Spleen (tissue), 13 donors: Measurements from ENCODE around the gene U2AF1. TPM values are rescaled to one million over a fixed set of nuclear protein-coding genes. Genes with fewer than 3 reads are reported as not detected.
"Not testable (repeated sequence)": the region's sequence is repeated elsewhere in the genome, so short reads cannot be mapped to it uniquely, and the experiment has no call there.

Experiments
- DNase-seq: peaks from one replicate; pipeline ENCODE4 v3.0.0-alpha.2; 2020
- H3K27ac ChIP-seq, 8 donors: fragments of 200-600 bp; sonication (generic) in 7 of 8; 1 replicate in 4 of 8; 2 replicates in 4 of 8; pipeline versions ENCODE4 v1.5.0 to v1.8.0; 2016 to 2021; ENCODE audit warnings: inconsistent platforms in 4 of 8, mild to moderate bottlenecking in 4 of 8, moderate library complexity in 1 of 8
- H3K27me3 ChIP-seq, 7 donors: fragments of 200-600 bp; sonication (generic) in 6 of 7; replicated peaks in 1 of 7; 1 replicate in 4 of 7; 2 replicates in 3 of 7; pipeline versions ENCODE4 v1.5.0 to v1.8.0; 2016 to 2021; ENCODE audit warnings: inconsistent platforms in 3 of 7, mild to moderate bottlenecking in 1 of 7
- H3K36me3 ChIP-seq, 6 donors: fragments of 200-600 bp; sonication (generic) in 5 of 6; 1 replicate in 4 of 6; 2 replicates in 2 of 6; pipeline versions ENCODE4 v1.5.0 to v1.8.0; 2016 to 2021; ENCODE audit warnings: inconsistent platforms in 2 of 6
- H3K4me1 ChIP-seq, 6 donors: fragments of 200-600 bp; sonication (generic) in 5 of 6; 1 replicate in 3 of 6; 2 replicates in 3 of 6; pipeline versions ENCODE4 v1.5.0 to v1.8.0; 2016 to 2021; ENCODE audit warnings: inconsistent platforms in 3 of 6
- H3K4me3 ChIP-seq, 8 donors: fragments of 200-600 bp; sonication (generic) in 7 of 8; 1 replicate in 4 of 8; 2 replicates in 4 of 8; pipeline versions ENCODE4 v1.5.0 to v1.8.0; 2016 to 2021; ENCODE audit warnings: inconsistent platforms in 4 of 8, mild to moderate bottlenecking in 4 of 8, moderate library complexity in 2 of 8
- H3K9me3 ChIP-seq, 8 donors: fragments of 200-600 bp; sonication (generic) in 7 of 8; 1 replicate in 4 of 8; 2 replicates in 4 of 8; pipeline versions ENCODE4 v1.5.0 to v1.8.0; 2016 to 2021; ENCODE audit warnings: inconsistent platforms in 4 of 8
- POLR2AphosphoS5 ChIP-seq, 3 donors: sonication (generic); formaldehyde crosslinking; IDR thresholded peaks; one replicate each; pipeline ENCODE4 v1.5.1; 2017; ENCODE audit warnings: antibody characterized with exemption in 3 of 3
- WGBS, 5 donors: extraction: QIAGEN DNeasy Blood & Tissue Kit in 3 of 5; methylation state at CpG; one replicate each; pipeline versions ENCODE4 v1.1.5 to v1.1.7; 2013 to 2018; 5-methylcytosine and 5-hydroxymethylcytosine counted together
- intact Hi-C: fragments of 100-400 bp; cut with DNase I; formaldehyde crosslinking; loops from one replicate; pipeline ENCODE4 v1.15.0; 2023; ENCODE audit warnings: low total_unique reads
- long read RNA-seq, 2 donors: transcript quantifications; one replicate each; lab custom pipeline, GENCODE V29; 2026
- polyA plus RNA-seq, 3 donors: library from polyadenylated mRNA; stranded (reverse); fragments of 200-250 nt; gene quantifications; one replicate each; pipeline ENCODE4 v1.2.1, GENCODE V29; 2013
- total RNA-seq, 7 donors: library from RNA; depleted of rRNA in 3 of 7; stranded (reverse); fragments of >200 nt in 3 of 7; fragmentation: NEBNext Ultra II Directional in 4 of 7; extraction: Animal tissue kit (Norgen Biotek cat#: 25700) in 4 of 7; gene quantifications; one replicate each; pipeline versions ENCODE4 v1.1.0 to v1.2.1, GENCODE V29; 2016 to 2021
- TF ChIP-seq, protein P1 (sequence below), 11 experiments: fragments of 200-600 bp in 7 of 11; fragments of 450-650 bp in 4 of 11; sonication (generic) in 4 of 11; IDR thresholded peaks in 8 of 11; conservative IDR thresholded peaks in 3 of 11; 1 replicate in 7 of 11; 2 replicates in 4 of 11; pipeline versions ENCODE4 v1.4.0 to v1.8.0; 2016 to 2021; ENCODE audit warnings: antibody characterized with exemption in 11 of 11, inconsistent platforms in 4 of 11, mild to moderate bottlenecking in 1 of 11
- donor health status: healthy with polysubstance abuse.
- donor health status: DM: no; HTN: no; CAD: no; lungs with moderate emphysema.
- donor health status: DM: no; HTN: no; CAD: no.
- donor health status: Bipolar disorder and iron deficiency.
- donor health status: healthy.
- donor health status: DM: no; HTN: no; CAD: no.
- donor health status: DM: yes; HTN: yes; CAD: no.

Gene U2AF1, protein sequence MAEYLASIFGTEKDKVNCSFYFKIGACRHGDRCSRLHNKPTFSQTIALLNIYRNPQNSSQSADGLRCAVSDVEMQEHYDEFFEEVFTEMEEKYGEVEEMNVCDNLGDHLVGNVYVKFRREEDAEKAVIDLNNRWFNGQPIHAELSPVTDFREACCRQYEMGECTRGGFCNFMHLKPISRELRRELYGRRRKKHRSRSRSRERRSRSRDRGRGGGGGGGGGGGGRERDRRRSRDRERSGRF
- 10 to 100 TPM; 15.2 to 98.0 (median 61.2) TPM for total RNA-seq
- polyA plus RNA-seq = 10 to 100 TPM; 36.7 to 70.8 (median 40.7) TPM
- long read RNA-seq, donor 1, transcript U2AF1-201 (8 exons, 962 nt) = major isoform, 27 of 41 reads
- long read RNA-seq, donor 1, transcript U2AF1-202 (8 exons, 940 nt) = minor isoform, 11 of 41 reads
- long read RNA-seq, donor 1, partial matches to known transcripts = 0 of 41 reads
- long read RNA-seq, donor 1, other reads (novel, unspliced or antisense) = 0 of 41 reads
- long read RNA-seq, donor 2, transcript U2AF1-202 (8 exons, 940 nt) = minor isoform, 9 of 37 reads
- long read RNA-seq, donor 2, transcript U2AF1-201 (8 exons, 962 nt) = major isoform, 26 of 37 reads
- long read RNA-seq, donor 2, partial matches to known transcripts = 0 of 37 reads
- long read RNA-seq, donor 2, other reads (novel, unspliced or antisense) = 0 of 37 reads

DNA sequence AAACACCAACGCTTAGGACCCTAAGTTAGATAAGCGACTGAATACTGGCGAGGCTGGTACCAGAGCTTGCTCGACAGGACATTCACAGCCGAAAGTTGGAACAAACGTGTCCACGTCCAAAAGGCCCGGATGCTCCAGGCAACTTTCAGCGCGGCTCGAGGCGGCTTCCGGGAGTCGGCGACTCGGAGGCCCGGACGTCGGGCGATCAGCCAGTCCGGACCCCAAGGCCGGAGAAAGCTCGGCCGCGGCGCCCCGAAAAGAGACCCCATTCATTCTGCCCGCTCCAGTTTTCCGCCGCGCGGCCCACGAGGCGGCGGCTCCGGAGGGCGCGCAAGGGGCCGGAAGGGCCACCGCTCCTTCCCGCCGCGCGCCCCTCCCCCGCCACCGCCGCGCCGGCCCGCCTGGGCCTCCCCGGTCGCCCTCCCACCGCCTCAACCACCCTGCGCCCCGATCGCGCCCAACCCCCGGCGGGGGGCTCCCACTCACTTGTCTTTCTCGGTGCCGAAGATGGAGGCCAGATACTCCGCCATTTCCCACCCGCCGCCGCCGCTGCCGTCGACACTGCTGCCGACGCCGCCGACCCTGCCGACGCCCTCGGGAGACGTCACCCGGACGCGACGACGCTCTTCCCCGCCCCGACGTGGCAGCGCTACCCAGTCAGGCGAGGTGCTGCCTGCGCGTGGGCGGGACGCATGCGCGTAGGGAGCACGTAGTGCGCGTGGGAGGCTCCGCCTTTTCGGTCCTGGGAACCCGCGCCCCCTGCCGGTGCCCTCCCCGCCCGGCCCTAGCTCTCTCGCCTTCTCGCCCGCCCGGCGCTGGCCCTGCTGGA lies at the start of gene U2AF1:
TSS of gene U2AF1 (minus strand) at position 606 of the 829 bp plus-strand sequence. CDS start at position 530, 76 bp downstream.
- H3K4me1 ChIP-seq, intact Hi-C loops, DNase-seq, H3K9me3 ChIP-seq, H3K36me3 ChIP-seq, H3K27me3 ChIP-seq: not testable (repeated sequence)
- WGBS, 5 donors = 0 to 1% methylated on average over 12 to 57 of the region's 107 CpGs; no CpG with 5 or more reads in 3 of the 5 donors
- peak in 2 of 3 donors; percentile 64 to 80 for TF ChIP-seq POLR2AphosphoS5 (IDR thresholded peaks at IDR 0.05)
- Histone ChIP-seq H3K4me3 (peak within 1 kb of the TSS in 5 of 8 donors; percentile 61 to 70 (median 69)), H3K27ac (peak within 1 kb of the TSS in 5 of 8 donors; percentile 81 to 91 (median 87))

DNA sequence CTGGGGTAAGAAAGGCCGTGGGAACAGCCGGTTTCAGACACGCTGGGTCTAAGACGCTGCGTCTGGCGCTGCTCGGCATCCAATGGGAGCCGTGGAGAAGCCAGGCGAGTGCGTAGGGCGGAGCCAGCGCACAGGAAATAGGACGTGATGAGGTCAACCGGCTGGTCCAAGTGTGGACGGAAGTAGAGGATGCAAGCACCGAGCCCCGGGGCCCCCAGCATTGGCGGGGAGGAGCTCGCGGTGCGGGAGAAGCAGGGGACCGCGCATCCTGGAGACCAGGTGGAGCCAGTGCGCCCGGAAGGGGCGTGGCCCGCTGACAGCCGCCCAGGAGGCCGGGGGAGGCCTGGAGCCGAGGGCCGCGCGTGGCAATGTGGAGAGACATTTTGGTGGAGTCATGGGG lies 46.2 kb upstream of the U2AF1 start:
- no CpG with 5 or more reads among the region's 33 CpGs for WGBS, 5 donors
- H3K36me3 ChIP-seq, H3K27me3 ChIP-seq, DNase-seq, H3K4me3 ChIP-seq, intact Hi-C loops, H3K9me3 ChIP-seq, H3K27ac ChIP-seq, H3K4me1 ChIP-seq: not testable (repeated sequence)

DNA sequence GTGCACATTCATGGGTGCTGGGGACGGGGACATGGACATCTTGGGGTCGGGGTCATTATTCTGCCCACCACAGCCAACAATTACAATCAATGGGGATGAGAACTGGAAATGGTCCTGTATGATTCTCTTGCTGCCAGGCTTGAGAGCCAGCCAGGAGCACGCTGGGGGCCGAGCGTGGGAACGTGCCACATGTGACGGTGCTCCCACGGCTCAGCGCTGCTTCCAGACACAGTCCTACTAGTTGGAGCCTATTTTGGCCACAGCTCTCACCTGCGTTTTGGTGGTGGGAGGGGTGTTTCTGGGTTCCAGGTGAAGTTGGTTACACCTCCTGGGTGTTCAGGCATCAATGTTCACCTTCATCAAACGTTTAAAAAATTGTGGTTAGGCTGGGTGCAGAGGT lies 42.0 kb upstream of the U2AF1 start:
- WGBS, 5 donors = no CpG with 5 or more reads among the region's 11 CpGs
- H3K27me3 ChIP-seq, H3K9me3 ChIP-seq, H3K4me1 ChIP-seq, intact Hi-C loops, H3K36me3 ChIP-seq, DNase-seq, H3K27ac ChIP-seq, H3K4me3 ChIP-seq: not testable (repeated sequence)

DNA sequence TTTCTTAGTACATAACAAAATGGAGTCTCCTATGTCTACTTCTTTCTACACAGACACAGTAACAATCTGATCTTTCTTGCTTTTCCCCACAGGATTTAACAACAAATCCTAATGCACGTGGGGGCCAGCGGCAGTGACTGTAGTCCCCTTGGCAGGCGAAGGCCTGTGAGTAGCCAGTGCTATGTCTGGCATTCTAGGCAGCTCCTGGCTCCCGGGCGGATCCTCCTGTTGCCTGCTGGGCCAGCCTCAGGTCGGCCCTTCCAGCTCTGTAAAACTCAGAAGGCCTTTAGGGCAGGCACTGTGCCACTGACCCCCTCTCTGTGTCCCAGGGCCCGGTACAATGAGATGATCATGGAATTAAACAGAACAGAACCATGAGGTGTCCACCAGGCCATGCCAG lies 40.6 kb upstream of the U2AF1 start:
- intact Hi-C loops, H3K36me3 ChIP-seq, H3K27me3 ChIP-seq, H3K4me3 ChIP-seq, H3K9me3 ChIP-seq, H3K4me1 ChIP-seq, H3K27ac ChIP-seq, DNase-seq: not testable (repeated sequence)
- no CpG with 5 or more reads among the region's 7 CpGs for WGBS, 5 donors

DNA sequence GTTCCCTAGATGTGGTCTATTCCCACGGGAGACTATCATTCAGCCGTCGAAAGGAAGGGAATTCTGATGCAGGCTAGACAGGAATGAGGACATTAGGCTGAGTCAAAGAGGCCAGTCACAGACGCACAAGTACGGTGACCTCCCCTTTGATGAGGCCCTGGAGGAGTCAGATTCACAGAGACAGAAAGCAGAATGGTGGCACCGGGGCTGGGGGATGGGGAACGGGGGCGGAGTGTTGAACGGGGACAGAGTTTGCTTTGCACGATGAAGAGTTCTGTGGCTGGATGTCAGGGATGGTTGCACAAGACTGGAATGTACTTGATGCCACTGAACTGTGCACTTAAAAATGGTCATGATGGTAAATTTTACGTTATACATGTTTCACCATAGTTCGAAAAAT lies 39.3 kb upstream of the U2AF1 start:
- intact Hi-C loops, H3K27ac ChIP-seq: not testable (repeated sequence)

DNA sequence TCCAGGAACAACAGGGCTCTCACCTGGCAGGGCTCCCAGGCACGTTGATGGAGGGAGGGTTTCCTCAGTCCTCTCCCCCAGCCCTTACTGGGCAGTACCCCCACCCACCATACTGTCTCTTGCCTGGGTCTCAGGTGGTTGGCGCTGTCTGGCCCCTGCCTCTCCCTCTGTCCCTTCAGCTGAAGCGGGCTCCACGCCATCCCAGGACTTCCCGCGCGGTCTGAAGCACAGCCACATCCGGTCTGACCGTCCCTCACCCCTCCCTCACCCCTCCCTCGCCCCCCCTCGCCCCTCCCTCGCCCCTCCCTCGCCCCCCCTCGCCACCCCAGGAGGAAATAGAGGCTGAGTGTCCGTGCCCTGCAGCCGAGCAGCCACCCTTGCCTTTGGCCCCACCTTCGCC lies 34.0 kb upstream of the U2AF1 start:
- 60 to 83% (median 80%) methylated on average over 1 of the region's 17 CpGs; no CpG with 5 or more reads in 2 of the 5 donors for WGBS, 5 donors
- H3K4me1 ChIP-seq, DNase-seq, H3K9me3 ChIP-seq, H3K27me3 ChIP-seq, H3K4me3 ChIP-seq, H3K27ac ChIP-seq, H3K36me3 ChIP-seq, intact Hi-C loops: not testable (repeated sequence)

More for the DNA sequence above, 39.3 kb upstream of the U2AF1 start:
- DNase-seq, H3K27me3 ChIP-seq, H3K4me1 ChIP-seq, H3K9me3 ChIP-seq, H3K4me3 ChIP-seq, H3K36me3 ChIP-seq: not testable (repeated sequence)
- no CpG with 5 or more reads among the region's 12 CpGs for WGBS, 5 donors

DNA sequence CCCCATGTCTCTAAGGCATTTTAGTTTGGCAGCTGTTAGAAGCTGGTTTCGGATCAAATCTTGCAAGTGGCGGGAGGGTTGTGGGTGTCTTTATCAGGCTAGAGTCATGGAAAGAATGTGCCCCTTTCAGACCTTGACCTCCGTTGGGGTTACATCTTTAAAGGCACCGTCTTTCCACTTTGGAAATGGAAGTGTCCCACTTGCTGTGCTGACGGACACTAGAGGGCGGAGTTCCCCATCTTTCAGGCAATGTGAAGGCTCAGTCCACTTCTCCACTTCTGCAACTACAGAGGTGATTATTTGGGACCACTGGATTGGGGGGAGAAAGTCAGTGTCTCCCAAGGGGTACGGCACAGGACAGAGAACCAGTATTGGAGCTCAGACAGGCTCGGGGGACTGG lies 31.6 kb upstream of the U2AF1 start:
- 0 to 14% (median 8%) methylated on average over 1 to 2 of the region's 8 CpGs; no CpG with 5 or more reads in 2 of the 5 donors for whole genome bisulfite sequencing, 5 donors
- DNase-seq, H3K4me3 ChIP-seq, H3K4me1 ChIP-seq, H3K9me3 ChIP-seq, intact Hi-C loops, H3K27me3 ChIP-seq, H3K27ac ChIP-seq, H3K36me3 ChIP-seq: not testable (repeated sequence)
- TF ChIP-seq, protein P1, sequence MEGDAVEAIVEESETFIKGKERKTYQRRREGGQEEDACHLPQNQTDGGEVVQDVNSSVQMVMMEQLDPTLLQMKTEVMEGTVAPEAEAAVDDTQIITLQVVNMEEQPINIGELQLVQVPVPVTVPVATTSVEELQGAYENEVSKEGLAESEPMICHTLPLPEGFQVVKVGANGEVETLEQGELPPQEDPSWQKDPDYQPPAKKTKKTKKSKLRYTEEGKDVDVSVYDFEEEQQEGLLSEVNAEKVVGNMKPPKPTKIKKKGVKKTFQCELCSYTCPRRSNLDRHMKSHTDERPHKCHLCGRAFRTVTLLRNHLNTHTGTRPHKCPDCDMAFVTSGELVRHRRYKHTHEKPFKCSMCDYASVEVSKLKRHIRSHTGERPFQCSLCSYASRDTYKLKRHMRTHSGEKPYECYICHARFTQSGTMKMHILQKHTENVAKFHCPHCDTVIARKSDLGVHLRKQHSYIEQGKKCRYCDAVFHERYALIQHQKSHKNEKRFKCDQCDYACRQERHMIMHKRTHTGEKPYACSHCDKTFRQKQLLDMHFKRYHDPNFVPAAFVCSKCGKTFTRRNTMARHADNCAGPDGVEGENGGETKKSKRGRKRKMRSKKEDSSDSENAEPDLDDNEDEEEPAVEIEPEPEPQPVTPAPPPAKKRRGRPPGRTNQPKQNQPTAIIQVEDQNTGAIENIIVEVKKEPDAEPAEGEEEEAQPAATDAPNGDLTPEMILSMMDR (IDR thresholded peaks at IDR 0.05 in 8 of 11, conservative IDR thresholded peaks at IDR 0.05 in 3 of 11) = peak in 1 of 11 experiments; percentile 28

DNA sequence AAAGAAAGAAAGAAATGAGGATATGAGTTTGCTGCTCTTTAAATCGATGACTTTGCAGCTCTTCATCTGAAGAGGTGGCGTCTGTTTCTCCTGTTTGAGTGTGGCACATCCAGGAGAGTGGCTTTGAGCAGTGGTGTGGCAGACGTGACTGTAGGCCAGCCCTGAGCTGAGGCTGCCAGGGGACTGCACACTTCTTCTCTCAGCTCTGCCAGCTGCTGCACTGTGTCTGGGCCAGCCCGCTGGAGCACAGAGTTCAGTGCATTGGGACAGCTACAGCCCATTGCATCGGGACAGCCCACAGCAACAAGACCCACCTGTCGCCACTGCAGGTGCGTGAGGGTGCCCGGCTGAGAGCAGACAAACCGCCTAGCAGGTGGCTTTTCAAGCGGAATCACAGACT lies 27.1 kb upstream of the U2AF1 start:
- intact Hi-C loops, H3K9me3 ChIP-seq, H3K4me3 ChIP-seq, H3K27ac ChIP-seq, DNase-seq, H3K36me3 ChIP-seq, H3K4me1 ChIP-seq, H3K27me3 ChIP-seq: not testable (repeated sequence)
- WGBS, 5 donors = no CpG with 5 or more reads among the region's 10 CpGs

DNA sequence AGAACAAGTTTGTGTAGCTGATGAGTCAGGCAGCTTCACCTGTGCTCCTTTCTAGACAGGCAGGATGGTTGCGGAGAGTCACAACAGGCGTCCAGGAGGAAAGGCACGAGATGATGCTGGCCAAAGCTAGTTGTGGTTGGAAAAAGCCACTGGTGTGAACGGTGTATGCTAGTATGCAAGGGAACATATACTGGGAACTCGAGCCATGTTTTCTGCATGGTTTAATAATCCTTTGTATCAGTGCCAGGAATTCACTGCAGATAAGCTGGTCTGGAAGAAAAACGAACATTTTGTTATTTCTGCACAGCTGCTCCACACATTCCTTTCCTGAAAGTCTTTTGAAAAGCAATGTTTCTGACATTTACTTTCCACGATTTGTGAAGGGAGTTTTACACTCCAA lies 22.7 kb upstream of the U2AF1 start:
- H3K9me3 ChIP-seq, H3K27ac ChIP-seq, H3K36me3 ChIP-seq, H3K4me1 ChIP-seq, DNase-seq, intact Hi-C loops, H3K4me3 ChIP-seq, H3K27me3 ChIP-seq: not testable (repeated sequence)
- no CpG with 5 or more reads among the region's 7 CpGs for WGBS, 5 donors
